ENCODE results near the gene CYTH3. TPM values are rescaled to one million over a fixed set of nuclear protein-coding genes. Genes with fewer than 3 reads are reported as not detected.

Gene CYTH3
- total and polyA plus RNA-seq, 2 of the 8 experiments (the other 6 are each of a cell fraction or from before 2014, with no cell fraction given) = 10.3 to 11.9 TPM

DNA sequence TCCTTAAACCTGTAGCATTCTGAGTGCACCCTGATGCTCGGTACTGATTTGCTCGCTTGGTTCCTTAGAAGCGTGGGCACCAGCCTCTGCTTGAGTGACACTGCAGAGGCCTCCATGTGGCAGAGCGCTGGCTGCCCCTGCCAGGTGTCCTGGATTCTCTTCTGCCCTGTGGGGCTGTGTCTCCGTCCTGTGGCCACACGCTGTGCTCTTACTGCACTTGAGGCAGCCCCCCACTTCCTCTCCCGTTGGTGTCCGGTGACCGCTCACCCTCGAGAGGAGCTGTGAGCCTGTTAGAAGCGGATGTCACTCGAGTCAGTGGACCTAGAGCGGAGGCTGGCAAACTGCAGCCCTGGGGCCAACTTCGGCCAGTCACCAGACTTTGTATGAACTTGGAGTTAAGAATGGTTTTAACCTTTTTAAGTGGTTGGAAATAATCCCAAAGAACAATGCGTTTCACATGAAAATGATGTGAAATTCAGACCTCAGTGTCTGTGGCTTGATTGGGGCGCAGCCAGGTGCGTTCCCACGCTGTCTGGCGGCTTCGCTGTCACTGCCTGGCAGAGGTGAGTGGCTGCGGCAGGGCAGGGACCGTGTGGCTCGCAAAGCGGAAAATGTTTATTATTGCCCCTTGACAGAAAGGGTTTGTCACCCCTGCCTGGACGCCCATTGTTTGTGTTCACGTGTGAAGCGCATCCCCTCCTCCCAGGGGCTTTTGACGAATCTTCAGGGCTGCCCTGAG is 114.6 kb downstream of the CYTH3 start (continued):
- TF ChIP-seq ATF2 (IDR thresholded peaks at IDR 0.05; ENCODE audit: low read length) (no peak), JUN (IDR thresholded peaks at IDR 0.05; ENCODE audit: low read depth, low read length) (no peak), TBP (IDR thresholded peaks at IDR 0.05; ENCODE audit: low read depth, low read length) (no peak), CTBP2 (IDR thresholded peaks at IDR 0.05; ENCODE audit: borderline replicate concordance, insufficient read depth, insufficient read length, low read length) (no peak), TAF1 (IDR thresholded peaks at IDR 0.05; ENCODE audit: low read depth, low read length) (no peak), GTF2F1 (IDR thresholded peaks at IDR 0.05; ENCODE audit: borderline replicate concordance, low read depth, low read length) (no peak), HDAC2 (IDR thresholded peaks at IDR 0.05; ENCODE audit: borderline replicate concordance in 1 of 2, low read depth in 2 of 2, low read length in 2 of 2) (no peak), KDM4A (IDR thresholded peaks at IDR 0.05; ENCODE audit: low read depth, low read length, severe bottlenecking) (no peak), SAP30 (IDR thresholded peaks at IDR 0.05; ENCODE audit: insufficient read depth, insufficient replicate concordance, low read length) (no peak), RBBP5 (IDR thresholded peaks at IDR 0.05; ENCODE audit: borderline replicate concordance, low read depth, low read length) (no peak)
- TF ChIP-seq, protein P1, sequence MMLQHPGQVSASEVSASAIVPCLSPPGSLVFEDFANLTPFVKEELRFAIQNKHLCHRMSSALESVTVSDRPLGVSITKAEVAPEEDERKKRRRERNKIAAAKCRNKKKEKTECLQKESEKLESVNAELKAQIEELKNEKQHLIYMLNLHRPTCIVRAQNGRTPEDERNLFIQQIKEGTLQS (IDR thresholded peaks at IDR 0.05; ENCODE audit: insufficient read depth, low read depth, low read length) = no peak

Data from H1 (cell line).